ENCODE measurements around the gene PCGF1.

PCGF1 gene

DNA sequence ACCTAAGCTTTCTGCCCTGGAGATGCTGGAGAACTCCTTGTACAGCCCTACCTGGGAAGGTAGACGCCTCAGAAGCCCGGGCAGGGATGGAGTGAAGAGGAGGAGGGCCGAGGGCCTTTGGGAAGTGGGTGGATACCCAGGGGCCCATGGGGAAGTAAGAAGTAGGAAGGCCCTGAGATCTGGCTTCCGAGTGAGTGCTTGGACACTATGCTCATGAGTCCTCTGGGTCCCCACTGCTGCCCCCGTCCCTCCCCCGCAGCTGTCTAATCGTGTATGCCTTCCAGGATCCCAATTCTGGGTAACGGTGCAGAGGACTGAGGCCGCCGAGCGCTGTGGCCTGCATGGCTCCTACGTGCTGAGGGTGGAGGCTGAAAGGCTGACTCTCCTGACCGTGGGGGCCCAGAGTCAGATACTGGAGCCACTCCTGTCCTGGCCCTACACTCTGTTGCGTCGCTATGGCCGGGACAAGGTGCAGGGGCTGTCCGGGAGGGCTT lies 48.2 kb upstream of the PCGF1 start:
- TF ChIP-seq GABPA (IDR thresholded peaks at IDR 0.05; ENCODE audit: low read depth) = no peak
- TF ChIP-seq POLR2AphosphoS5 (IDR thresholded peaks at IDR 0.05; ENCODE audit: low read depth) = 0 out of 2 replicates have a peak, but pooled peaks have one; percentile 26
- peak; percentile 13; the same call in 1 of the 2 replicates for TF ChIP-seq SPI1 (IDR thresholded peaks at IDR 0.05; ENCODE audit: borderline replicate concordance, low read depth)
- Histone ChIP-seq H3K27ac (replicated peaks) (peak overlapping the region; percentile 94), H3K27me3 (ENCODE audit: insufficient read depth, poor library complexity, severe bottlenecking) (no peaks in the 10 kb centered on the region), H3K4me3 (replicated peaks; ENCODE audit: insufficient read depth, low read length) (peak overlapping the region; percentile 84)
- peak; percentile 61 to 71 for DNase-seq (ENCODE audit: low read depth in 1 of 2, low spot score in 1 of 2)

GRCh38 chr2:74554820-74555531 lies 47.5 kb upstream of the PCGF1 start:
- DNase-seq (ENCODE audit: low read depth in 1 of 2, low spot score in 1 of 2) = peak; percentile 47 to 67
- peak overlapping the region; percentile 94 for H3K27ac ChIP-seq (replicated peaks)
- no peaks in the 10 kb centered on the region for H3K27me3 ChIP-seq (ENCODE audit: insufficient read depth, poor library complexity, severe bottlenecking)
- TF ChIP-seq SPI1 (IDR thresholded peaks at IDR 0.05; ENCODE audit: borderline replicate concordance, low read depth) = no peak
- TF ChIP-seq CTCF (IDR thresholded peaks at IDR 0.05; ENCODE audit: insufficient read depth, low read length) = no peak
- no peak for TF ChIP-seq GABPA (IDR thresholded peaks at IDR 0.05; ENCODE audit: low read depth)
- peak; percentile 16 for TF ChIP-seq REST (IDR thresholded peaks at IDR 0.05; ENCODE audit: insufficient replicate concordance, low read depth)
- TF ChIP-seq POLR2AphosphoS5 (IDR thresholded peaks at IDR 0.05; ENCODE audit: low read depth) = peak; percentile 39; the same call in 1 of the 2 replicates
- peak overlapping the region; percentile 84 for H3K4me3 ChIP-seq (replicated peaks; ENCODE audit: insufficient read depth, low read length)

GRCh38 chr2:74553892-74554819 lies 46.7 kb upstream of the PCGF1 start, which contains the start of the genes DOK1 and LOXL3:
DOK1 (plus strand) TSS chr2:74554720; CDS start chr2:74554755, 35 bp downstream.
LOXL3 (minus strand) TSS chr2:74553942; CDS start chr2:74552634, 1,308 bp downstream.
- peak within 1 kb of the TSS; percentile 94 for H3K27ac ChIP-seq (replicated peaks)
- 0 out of 2 replicates have a peak, but pooled peaks have one; percentile 17 for TF ChIP-seq POLR2AphosphoS5 (IDR thresholded peaks at IDR 0.05; ENCODE audit: low read depth)
- TF ChIP-seq CTCF (IDR thresholded peaks at IDR 0.05; ENCODE audit: insufficient read depth, low read length) = no peak
- H3K4me3 ChIP-seq (replicated peaks; ENCODE audit: insufficient read depth, low read length) = peak within 1 kb of the TSS; percentile 84
- DNase-seq (ENCODE audit: low read depth in 1 of 2, low spot score in 1 of 2) = peak; percentile 65 to 86
- no peaks in the 10 kb centered on the region for H3K27me3 ChIP-seq (ENCODE audit: insufficient read depth, poor library complexity, severe bottlenecking)

DNA sequence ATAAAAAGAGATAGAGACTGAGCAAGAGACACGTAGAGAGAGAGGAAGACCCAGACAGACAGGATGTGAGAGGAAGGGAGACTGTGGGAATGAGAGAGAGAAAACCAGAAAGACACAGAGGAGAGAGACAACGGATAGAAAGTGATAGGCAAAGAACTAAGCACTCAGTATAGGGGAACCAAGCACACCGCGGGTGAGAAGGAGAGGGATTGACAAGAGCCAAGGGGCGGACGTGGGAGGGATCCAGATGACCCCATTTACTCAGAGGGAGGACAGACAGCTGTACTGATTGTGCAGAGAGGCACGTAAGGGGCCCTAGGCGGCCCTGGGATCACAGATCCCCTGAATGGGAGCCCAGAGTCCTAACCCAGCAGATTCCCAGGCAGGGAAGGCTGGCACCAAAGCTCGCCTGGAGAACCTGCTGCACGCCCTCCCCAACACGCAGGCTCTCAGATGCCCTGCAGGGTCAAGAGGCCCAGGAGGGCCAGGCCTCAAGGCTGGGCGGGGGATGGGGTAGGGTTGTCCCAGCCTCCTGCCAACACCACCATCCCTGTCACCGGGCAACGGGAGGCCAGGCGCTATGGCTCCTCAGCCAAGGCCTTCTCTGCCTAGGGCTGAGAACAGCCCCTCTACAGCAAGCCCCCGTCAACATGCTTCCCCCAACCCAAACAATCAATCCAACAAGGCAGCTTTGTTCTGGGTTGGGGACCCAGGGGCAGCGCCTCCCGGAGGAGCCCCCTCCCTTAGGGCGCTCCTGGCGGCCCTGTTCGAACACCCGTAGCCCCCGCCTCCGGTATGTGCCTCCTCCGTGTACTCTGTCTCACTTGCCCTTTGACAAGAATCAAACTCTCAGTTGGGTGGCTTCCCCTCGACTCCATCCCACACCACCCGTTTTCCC lies 45.7 kb upstream of the PCGF1 start:
- TF ChIP-seq CTCF (IDR thresholded peaks at IDR 0.05; ENCODE audit: insufficient read depth, low read length) = no peak
- no peak for TF ChIP-seq SPI1 (IDR thresholded peaks at IDR 0.05; ENCODE audit: borderline replicate concordance, low read depth)
- no peak for TF ChIP-seq REST (IDR thresholded peaks at IDR 0.05; ENCODE audit: insufficient replicate concordance, low read depth)
- H3K4me3 ChIP-seq (replicated peaks; ENCODE audit: insufficient read depth, low read length) = no peak overlapping the region; the same call in 1 of the 2 replicates
- DNase-seq (ENCODE audit: low read depth in 1 of 2, low spot score in 1 of 2) = no peak
- no peaks in the 10 kb centered on the region for H3K27me3 ChIP-seq (ENCODE audit: insufficient read depth, poor library complexity, severe bottlenecking)
- H3K27ac ChIP-seq (replicated peaks) = peak overlapping the region; percentile 94

Measured in HL-60 (cell line).